Ascending aorta (tissue), 2 donors: Measurements from ENCODE around the gene UBE2C. TPM values are rescaled to one million over a fixed set of nuclear protein-coding genes. Genes with fewer than 3 reads are reported as not detected.

Source experiments
- DNase-seq, 2 donors: peaks; one replicate each; pipeline ENCODE4 v3.0.0-alpha.2; 2019; ENCODE audit warnings: low spot score in 2 of 2
- H3K27ac ChIP-seq, 2 donors: fragments of 200-600 bp; sonication (generic); one replicate each; pipeline ENCODE4 v1.5.1; 2016 to 2017; ENCODE audit warnings: mild to moderate bottlenecking in 1 of 2
- H3K27me3 ChIP-seq: fragments of 200-600 bp; sonication (generic); one replicate; pipeline ENCODE4 v1.5.1; 2017
- H3K36me3 ChIP-seq, 2 donors: fragments of 200-600 bp; sonication (generic); one replicate each; pipeline ENCODE4 v1.5.1; 2016
- H3K4me1 ChIP-seq, 2 donors: fragments of 200-600 bp; sonication (generic); one replicate each; pipeline ENCODE4 v1.5.1; 2016 to 2017; ENCODE audit warnings: mild to moderate bottlenecking in 1 of 2
- H3K4me3 ChIP-seq, 2 donors: fragments of 200-600 bp; sonication (generic); one replicate each; pipeline ENCODE4 v1.5.1; 2016 to 2017; ENCODE audit warnings: mild to moderate bottlenecking in 1 of 2
- H3K9me3 ChIP-seq, 2 donors: fragments of 200-600 bp; sonication (generic); one replicate each; pipeline ENCODE4 v1.5.1; 2016
- intact Hi-C: fragments of 100-400 bp; cut with DNase I; formaldehyde crosslinking; loops from one replicate; pipeline ENCODE4 v1.15.1; 2023
- total RNA-seq: library from RNA; depleted of rRNA; stranded (reverse); fragments of >200 nt; gene quantifications from one replicate; pipeline ENCODE4 v1.1.0, GENCODE V29; 2016
- TF ChIP-seq, protein P1 (sequence below), 3 experiments: fragments of 200-600 bp in 2 of 3; fragments of 450-650 bp in 1 of 3; sonication (generic) in 2 of 3; IDR thresholded peaks; one replicate each; pipeline ENCODE4 v1.5.1; 2016 to 2019; ENCODE audit warnings: antibody characterized with exemption in 3 of 3, mild to moderate bottlenecking in 1 of 3, moderate library complexity in 1 of 3

The UBE2C gene
- total RNA-seq, 1 donor from 2014 or later = not detected

DNA sequence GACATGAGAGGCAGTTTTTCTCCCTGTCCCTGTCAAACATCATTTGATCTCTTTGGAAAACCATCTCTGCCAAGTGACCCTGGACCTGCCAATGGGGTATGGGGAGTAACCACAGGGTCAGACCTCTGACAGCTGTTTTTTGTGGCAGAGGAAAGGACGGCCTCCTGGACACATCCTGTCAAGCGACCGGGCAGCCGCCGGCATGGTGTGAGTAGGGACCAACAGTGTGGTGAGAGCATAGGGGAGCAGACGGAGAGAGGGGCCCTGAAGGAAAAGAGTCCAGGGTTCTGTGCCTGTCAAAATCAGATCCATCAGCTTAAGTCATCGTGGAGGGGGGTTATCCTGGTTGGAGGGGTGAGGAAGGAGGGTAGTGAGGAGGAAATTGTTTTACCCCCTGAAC, 10.6 kb upstream of the UBE2C start:
- TF ChIP-seq, protein P1, sequence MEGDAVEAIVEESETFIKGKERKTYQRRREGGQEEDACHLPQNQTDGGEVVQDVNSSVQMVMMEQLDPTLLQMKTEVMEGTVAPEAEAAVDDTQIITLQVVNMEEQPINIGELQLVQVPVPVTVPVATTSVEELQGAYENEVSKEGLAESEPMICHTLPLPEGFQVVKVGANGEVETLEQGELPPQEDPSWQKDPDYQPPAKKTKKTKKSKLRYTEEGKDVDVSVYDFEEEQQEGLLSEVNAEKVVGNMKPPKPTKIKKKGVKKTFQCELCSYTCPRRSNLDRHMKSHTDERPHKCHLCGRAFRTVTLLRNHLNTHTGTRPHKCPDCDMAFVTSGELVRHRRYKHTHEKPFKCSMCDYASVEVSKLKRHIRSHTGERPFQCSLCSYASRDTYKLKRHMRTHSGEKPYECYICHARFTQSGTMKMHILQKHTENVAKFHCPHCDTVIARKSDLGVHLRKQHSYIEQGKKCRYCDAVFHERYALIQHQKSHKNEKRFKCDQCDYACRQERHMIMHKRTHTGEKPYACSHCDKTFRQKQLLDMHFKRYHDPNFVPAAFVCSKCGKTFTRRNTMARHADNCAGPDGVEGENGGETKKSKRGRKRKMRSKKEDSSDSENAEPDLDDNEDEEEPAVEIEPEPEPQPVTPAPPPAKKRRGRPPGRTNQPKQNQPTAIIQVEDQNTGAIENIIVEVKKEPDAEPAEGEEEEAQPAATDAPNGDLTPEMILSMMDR (IDR thresholded peaks at IDR 0.05) = no peak
- Histone ChIP-seq H3K36me3 (peaks cover 55 to 60% of the 10 kb centered on the region in 2 donors), H3K27ac (no peak overlapping the region), H3K4me1 (no peaks in the 10 kb centered on the region), H3K4me3 (no peak overlapping the region), H3K27me3 (no peaks in the 10 kb centered on the region), H3K9me3 (no peaks in the 10 kb centered on the region)
- no peak for DNase-seq
- intact Hi-C loops = no loop called here

DNA sequence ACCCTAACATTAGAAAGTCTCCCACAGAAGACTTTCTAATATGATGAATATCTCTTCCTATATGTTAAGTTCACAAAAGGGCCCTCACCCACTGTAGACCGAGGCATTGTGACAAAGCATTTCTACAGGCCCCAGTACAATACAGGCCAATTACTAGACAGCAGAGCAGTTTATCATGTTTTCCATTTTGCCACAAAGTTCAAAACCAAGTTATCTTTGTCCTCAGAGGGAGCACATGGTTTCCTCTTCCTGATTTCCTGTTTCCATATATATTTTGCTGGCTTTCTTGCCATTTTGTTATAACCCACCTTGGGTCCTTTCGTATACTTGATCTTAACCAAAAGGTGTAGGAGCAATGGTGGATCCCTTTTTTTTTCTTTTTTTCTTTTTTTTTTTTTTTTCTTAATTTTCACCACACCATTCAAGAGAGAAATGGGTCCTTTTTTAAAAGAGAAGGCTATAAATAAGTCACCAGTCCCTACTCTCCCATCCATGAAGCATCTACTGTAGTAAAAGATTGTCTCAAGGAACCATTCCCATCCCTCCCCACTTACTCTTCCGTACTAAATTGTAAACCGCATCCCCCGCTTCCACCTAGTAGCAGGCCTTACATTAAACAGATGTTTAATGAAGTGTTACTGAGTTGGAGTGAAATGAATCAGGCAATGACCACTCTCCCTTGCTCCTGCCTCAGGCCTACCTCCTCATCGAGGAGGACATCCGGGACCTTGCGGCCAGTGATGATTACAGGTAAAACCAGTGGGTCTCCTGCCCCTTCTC, 2.1 kb upstream of the UBE2C start:
- peaks cover 4 to 5% of the 10 kb centered on the region in 2 donors for H3K4me1 ChIP-seq
- DNase-seq = no peak
- H3K27me3 ChIP-seq = no peaks in the 10 kb centered on the region
- TF ChIP-seq, protein P1 (IDR thresholded peaks at IDR 0.05) = no peak
- H3K36me3 ChIP-seq = peaks cover 51 to 52% of the 10 kb centered on the region in 2 donors
- H3K27ac ChIP-seq = no peak overlapping the region
- no peaks in the 10 kb centered on the region for H3K9me3 ChIP-seq
- intact Hi-C loops = loop anchor here (5.0 kb wide), 2 partner anchors 72 to 122 kb away; partner anchors contain the start of genes PCIF1 and ZSWIM1
- H3K4me3 ChIP-seq = no peak overlapping the region

DNA sequence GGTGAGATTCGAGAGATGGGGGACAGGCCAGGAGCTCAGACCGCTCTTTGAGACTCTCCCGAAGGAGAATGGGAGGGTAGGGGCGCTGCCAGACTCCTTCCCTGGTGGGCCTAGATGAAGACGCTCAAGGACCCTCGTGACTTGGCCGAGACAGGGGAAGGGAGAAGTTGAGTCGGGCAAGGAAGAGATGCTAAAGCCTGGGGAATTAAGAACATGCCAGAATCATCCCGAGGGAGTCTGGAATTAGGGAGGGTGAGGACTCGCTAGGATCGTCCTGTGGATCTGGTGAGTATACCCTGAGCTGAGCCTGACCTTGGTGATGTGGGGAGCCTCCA, 529 bp downstream of the UBE2C start:
- no peak overlapping the region for H3K27ac ChIP-seq
- intact Hi-C loops = loop anchor here (5.0 kb wide), 2 partner anchors 69 to 119 kb away; partner anchors contain the start of genes PCIF1 and ZSWIM1

DNA sequence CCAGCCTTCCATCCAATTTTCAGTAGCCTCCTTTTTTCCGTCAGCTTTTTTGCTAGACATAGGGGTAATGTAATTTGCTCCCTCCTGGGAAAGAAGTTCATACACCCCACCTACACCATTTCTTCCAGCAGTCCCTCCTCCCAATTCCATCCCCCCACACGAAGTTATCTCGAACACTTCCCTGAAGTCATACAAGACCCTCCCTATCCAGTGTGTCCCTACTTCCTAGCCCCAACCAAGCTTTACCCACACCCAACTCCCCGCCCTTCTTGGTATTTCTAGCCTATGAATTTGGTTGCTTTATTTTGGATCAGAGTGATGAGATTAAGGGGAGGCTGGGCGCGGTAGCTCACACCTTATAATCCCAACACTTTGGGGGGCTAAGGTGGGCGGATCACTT, 1.0 kb downstream of the UBE2C start:
- intact Hi-C loops = loop anchor here (5.0 kb wide), 2 partner anchors 69 to 119 kb away; partner anchors contain the start of genes PCIF1 and ZSWIM1
- Histone ChIP-seq H3K36me3 (peaks cover 30% of the 10 kb centered on the region in 2 donors), H3K4me3 (no peak overlapping the region), H3K4me1 (peaks cover 11 to 16% of the 10 kb centered on the region in 2 donors), H3K27me3 (no peaks in the 10 kb centered on the region), H3K27ac (no peak overlapping the region), H3K9me3 (no peaks in the 10 kb centered on the region)
- TF ChIP-seq, protein P1 (IDR thresholded peaks at IDR 0.05) = no peak
- DNase-seq = no peak

More for the DNA sequence above, 529 bp downstream of the UBE2C start:
- H3K9me3 ChIP-seq = no peaks in the 10 kb centered on the region
- H3K4me3 ChIP-seq = peak overlapping the region; percentile 56 to 80
- H3K36me3 ChIP-seq = peaks cover 35 to 36% of the 10 kb centered on the region in 2 donors
- H3K27me3 ChIP-seq = no peaks in the 10 kb centered on the region
- TF ChIP-seq, protein P1 (IDR thresholded peaks at IDR 0.05) = no peak
- H3K4me1 ChIP-seq = peaks cover 11 to 12% of the 10 kb centered on the region in 2 donors
- DNase-seq = no peak

DNA sequence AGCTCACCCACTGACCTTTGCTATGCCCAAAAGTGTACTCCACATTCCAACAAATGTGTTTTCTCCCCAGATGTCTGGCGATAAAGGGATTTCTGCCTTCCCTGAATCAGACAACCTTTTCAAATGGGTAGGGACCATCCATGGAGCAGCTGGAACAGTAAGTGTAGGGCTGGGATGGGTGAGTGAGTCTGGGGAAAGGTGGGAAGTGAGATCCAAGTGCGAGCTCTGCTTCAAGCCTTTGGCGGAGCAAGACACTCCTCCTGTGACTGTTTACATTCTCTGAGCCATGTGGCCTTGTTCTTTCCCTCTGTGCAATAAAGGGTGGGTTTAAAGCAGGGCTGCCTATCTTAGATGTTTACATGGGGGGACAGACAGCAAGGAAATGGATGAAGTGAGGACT, 1.9 kb downstream of the UBE2C start:
- H3K27me3 ChIP-seq = no peaks in the 10 kb centered on the region
- H3K27ac ChIP-seq = no peak overlapping the region
- DNase-seq = no peak
- intact Hi-C loops = loop anchor here (5.0 kb wide), 2 partner anchors 68 to 118 kb away; partner anchors contain the start of genes PCIF1 and ZSWIM1
- H3K4me3 ChIP-seq = no peak overlapping the region
- peaks cover 22% of the 10 kb centered on the region in 2 donors for H3K36me3 ChIP-seq
- TF ChIP-seq, protein P1 (IDR thresholded peaks at IDR 0.05) = no peak
- H3K9me3 ChIP-seq = no peaks in the 10 kb centered on the region
- H3K4me1 ChIP-seq = peaks cover 11 to 16% of the 10 kb centered on the region in 2 donors
